HEK293T (cell line): ENCODE measurements around the gene SLC22A1.
"Not testable (repeated sequence)": the region's sequence is repeated elsewhere in the genome, so short reads cannot be mapped to it uniquely, and the experiment has no call there.

ENCODE experiments used
- CTCF ChIA-PET: fragments of 350-600 bp; formaldehyde crosslinking; extraction: SDS; loops from one replicate; lab custom pipeline; 2021; ENCODE audit warnings: antibody characterized with exemption, inconsistent platforms; lab: Yijun Ruan, JAX
- POLR2A ChIA-PET: fragments of 350-600 bp; formaldehyde crosslinking; extraction: SDS; loops from one replicate; lab custom pipeline; 2020; ENCODE audit warnings: antibody characterized with exemption, inconsistent platforms; lab: Yijun Ruan, JAX
- DNase-seq: peaks from one replicate; pipeline ENCODE4 v3.0.0; 2012; ENCODE audit warnings: mixed read lengths; ENCODE audit errors: extremely low spot score
- ARNT ChIP-seq: fragments of 450-650 bp; IDR thresholded peaks from 2 replicates; pipeline ENCODE4 v1.6.1; 2017; ENCODE audit warnings: mild to moderate bottlenecking
- BHLHE40 ChIP-seq: fragments of 450-650 bp; IDR thresholded peaks from 2 replicates; pipeline ENCODE4 v1.6.1; 2016; ENCODE audit warnings: mild to moderate bottlenecking, moderate library complexity, borderline replicate concordance
- CTBP1 ChIP-seq: fragments of 450-650 bp; IDR thresholded peaks from 2 replicates; pipeline ENCODE4 v1.6.1; 2016; ENCODE audit warnings: borderline replicate concordance
- ELF4 ChIP-seq: fragments of 450-650 bp; IDR thresholded peaks from 2 replicates; pipeline ENCODE4 v1.6.1; 2017; ENCODE audit warnings: antibody characterized with exemption
- FOXA1 ChIP-seq: fragments of 450-650 bp; IDR thresholded peaks from 2 replicates; pipeline ENCODE4 v1.6.1; 2016; ENCODE audit warnings: mild to moderate bottlenecking
- FOXK2 ChIP-seq: fragments of 450-650 bp; IDR thresholded peaks from 2 replicates; pipeline ENCODE4 v1.6.1; 2016; ENCODE audit warnings: mild to moderate bottlenecking
- FOXM1 ChIP-seq: fragments of 450-650 bp; IDR thresholded peaks from 2 replicates; pipeline ENCODE4 v1.6.1; 2017; ENCODE audit warnings: mild to moderate bottlenecking, borderline replicate concordance
- HDGF ChIP-seq: fragments of 450-650 bp; IDR thresholded peaks from 2 replicates; pipeline ENCODE4 v1.6.1; 2017; ENCODE audit warnings: antibody characterized with exemption, borderline replicate concordance
- L3MBTL2 ChIP-seq: fragments of 450-650 bp; conservative IDR thresholded peaks from 2 replicates; pipeline ENCODE4 v1.6.1; 2016; ENCODE audit warnings: mild to moderate bottlenecking
- LEF1 ChIP-seq: fragments of 450-650 bp; IDR thresholded peaks from 2 replicates; pipeline ENCODE4 v1.6.1; 2017; ENCODE audit warnings: mild to moderate bottlenecking, borderline replicate concordance
- NFRKB ChIP-seq: fragments of 450-650 bp; IDR thresholded peaks from 2 replicates; pipeline ENCODE4 v1.6.1; 2016; ENCODE audit warnings: mild to moderate bottlenecking, moderate library complexity
- PKNOX1 ChIP-seq: fragments of 450-650 bp; IDR thresholded peaks from 2 replicates; pipeline ENCODE4 v1.6.1; 2016
- SP1 ChIP-seq: fragments of 450-650 bp; IDR thresholded peaks from 2 replicates; pipeline ENCODE4 v1.6.1; 2017
- SUZ12 ChIP-seq: fragments of 450-650 bp; IDR thresholded peaks from 2 replicates; pipeline ENCODE4 v1.6.1; 2016; ENCODE audit warnings: mild to moderate bottlenecking
- TARDBP ChIP-seq: fragments of 450-650 bp; IDR thresholded peaks from 2 replicates; pipeline ENCODE4 v1.6.1; 2016
- ZNF384 ChIP-seq: fragments of 450-650 bp; IDR thresholded peaks from 2 replicates; pipeline ENCODE4 v1.6.1; 2016

Gene SLC22A1

GRCh38 chr6:160131636-160132296 is 10.2 kb downstream of the SLC22A1 start:
- ChIA-PET POLR2A (no interaction called here), CTCF (no interaction called here)
- TF ChIP-seq BHLHE40 (no peak), FOXK2 (no peak), HDGF (no peak), L3MBTL2 (no peak), ELF4 (no peak), SUZ12 (no peak), CTBP1 (no peak)
- DNase-seq: no peak

- TF ChIP-seq FOXA1 (no peak), L3MBTL2 (no peak), ARNT (no peak), SP1 (no peak), HDGF (no peak), FOXK2 (no peak), NFRKB (no peak), PKNOX1 (no peak), LEF1 (no peak), TARDBP (no peak), CTBP1 (no peak), SUZ12 (no peak), ELF4 (no peak), FOXM1 (no peak), ZNF384 (no peak), BHLHE40 (no peak)
- POLR2A ChIA-PET: no interaction called here
- CTCF ChIA-PET: no interaction called here
- DNase-seq: no peak
Observed at GRCh38 chr6:160132297-160132637, 10.7 kb downstream of the SLC22A1 start.

- CTCF ChIA-PET: interaction anchor here (0.6 kb wide), 1 partner anchor 13 kb away, joined by 3 read pairs; no protein-coding TSS in a partner anchor
- POLR2A ChIA-PET: no interaction called here
- no peak for TF ChIP-seq FOXK2
- TF ChIP-seq ZNF384: no peak
- TF ChIP-seq CTBP1: no peak
- TF ChIP-seq NFRKB: no peak
- TF ChIP-seq LEF1: no peak
- no peak for TF ChIP-seq FOXM1
- no peak for TF ChIP-seq HDGF
- TF ChIP-seq FOXA1: no peak
- TF ChIP-seq SP1: no peak
- TF ChIP-seq L3MBTL2: no peak
- no peak for TF ChIP-seq ARNT
- no peak for TF ChIP-seq BHLHE40
- TF ChIP-seq SUZ12: no peak
- DNase-seq: no peak
Observed at GRCh38 chr6:160132776-160133338, 11.2 kb downstream of the SLC22A1 start.

DNA sequence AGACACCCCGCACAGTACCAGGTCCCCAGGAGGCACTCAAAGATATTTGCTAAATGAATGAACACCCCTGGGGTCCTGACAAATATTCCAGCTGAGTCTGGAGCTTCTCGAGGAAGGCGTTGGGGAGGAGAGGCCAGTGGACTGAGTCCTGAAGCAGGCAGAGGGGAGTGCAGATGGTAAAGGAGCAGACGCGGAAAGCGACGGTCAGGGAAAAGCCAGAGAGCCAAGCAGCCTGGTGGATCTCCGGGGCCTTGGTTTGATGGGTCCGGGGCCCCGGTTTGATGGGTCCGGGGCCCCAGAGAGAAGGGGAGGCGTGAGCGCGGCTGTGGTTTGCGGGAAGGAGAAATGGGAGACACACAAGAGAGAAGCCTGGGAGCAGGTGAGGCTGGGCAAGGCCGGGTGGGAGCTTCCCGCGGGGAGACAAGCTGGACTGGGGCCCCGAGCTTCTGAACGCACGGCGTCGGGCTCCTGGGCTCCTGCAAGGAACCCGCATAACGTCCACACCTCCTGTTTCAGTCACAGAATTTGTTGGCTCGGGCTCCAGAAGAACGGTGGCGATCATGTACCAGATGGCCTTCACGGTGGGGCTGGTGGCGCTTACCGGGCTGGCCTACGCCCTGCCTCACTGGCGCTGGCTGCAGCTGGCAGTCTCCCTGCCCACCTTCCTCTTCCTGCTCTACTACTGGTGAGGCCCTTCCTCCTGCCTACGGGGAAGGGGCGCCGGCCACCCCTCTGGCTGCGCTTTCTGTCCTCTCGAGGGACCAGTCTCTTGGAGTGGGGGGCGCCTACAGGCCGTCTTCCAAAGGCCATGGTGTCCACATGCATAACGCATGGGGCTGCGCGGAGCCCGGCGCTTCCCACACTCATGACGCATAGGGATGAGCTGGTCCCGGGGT is 12.1 kb downstream of the SLC22A1 start:
- POLR2A ChIA-PET: no interaction called here
- no peak for TF ChIP-seq LEF1
- TF ChIP-seq FOXM1: no peak
- TF ChIP-seq SP1: no peak
- TF ChIP-seq SUZ12: no peak
- no peak for TF ChIP-seq PKNOX1
- TF ChIP-seq FOXK2: no peak
- TF ChIP-seq CTBP1: no peak
- TF ChIP-seq TARDBP: no peak
- TF ChIP-seq ARNT: no peak
- no peak for TF ChIP-seq ELF4
- TF ChIP-seq NFRKB: no peak
- no peak for TF ChIP-seq ZNF384
- no peak for TF ChIP-seq HDGF
- no peak for TF ChIP-seq FOXA1
- TF ChIP-seq BHLHE40: no peak
- TF ChIP-seq L3MBTL2: no peak
- CTCF ChIA-PET: interaction anchor here (0.6 kb wide), 1 partner anchor 14 kb away, joined by 3 read pairs; no protein-coding TSS in a partner anchor
- DNase-seq: no peak

DNA sequence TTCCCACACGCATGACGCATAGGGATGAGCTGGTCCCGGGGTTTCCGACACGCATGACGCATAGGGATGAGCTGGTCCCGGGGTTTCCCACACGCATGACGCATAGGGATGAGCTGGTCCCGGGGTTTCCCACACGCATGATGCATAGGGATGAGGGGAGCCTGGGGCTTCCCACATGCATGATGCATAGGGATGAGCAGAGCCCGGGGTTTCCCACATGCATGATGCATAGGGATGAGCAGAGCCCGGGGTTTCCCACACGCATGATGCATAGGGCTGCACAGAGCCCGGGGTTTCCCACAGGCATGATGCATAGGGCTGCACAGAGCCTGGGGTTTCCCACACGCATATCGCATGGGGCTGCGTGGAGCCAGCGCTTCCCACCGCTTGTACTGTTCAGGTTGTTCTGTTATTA is 12.7 kb downstream of the SLC22A1 start:
- POLR2A ChIA-PET, DNase-seq, CTCF ChIA-PET: not testable (repeated sequence)

GRCh38 chr6:160134779-160135547 is 13.3 kb downstream of the SLC22A1 start:
- TF ChIP-seq CTBP1: no peak
- ChIA-PET POLR2A (no interaction called here), CTCF (no interaction called here)
- no peak for DNase-seq
